ENCODE measurements around the gene MYL2.

- TF ChIP-seq CTCF (IDR thresholded peaks at IDR 0.05) (no peak), POLR2A (IDR thresholded peaks at IDR 0.05) (no peak), POLR2AphosphoS5 (IDR thresholded peaks at IDR 0.05) (no peak)
Observed at GRCh38 chr12:110874781-110875180, 45.6 kb downstream of the MYL2 start.

All from upper lobe of left lung (tissue), 4 donors.